ENCODE results near the gene FCN1.

FCN1 gene

DNA sequence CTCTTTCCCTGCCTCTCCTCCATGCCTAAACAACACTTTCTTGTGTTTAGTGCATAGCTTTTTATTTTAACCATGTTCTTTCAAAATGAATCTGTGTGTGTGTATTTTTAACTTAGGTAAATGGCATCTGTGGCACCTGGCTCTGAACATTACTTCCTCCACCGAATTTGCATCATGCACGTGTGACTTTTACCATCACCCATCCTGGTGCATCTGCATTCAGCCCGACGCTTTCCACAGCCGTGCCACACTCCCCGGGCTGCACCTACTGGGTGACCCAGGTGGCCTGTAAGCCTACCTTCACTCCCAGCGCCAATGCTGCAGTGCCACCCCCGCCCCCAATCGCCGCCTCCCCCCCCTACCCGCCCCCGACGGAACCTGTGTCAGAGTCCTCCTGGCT lies 12.7 kb upstream of the FCN1 start:
- no peak overlapping the region for H3K27ac ChIP-seq (ENCODE audit: low read depth, low read length)
- no peaks in the 10 kb centered on the region for H3K9me3 ChIP-seq (ENCODE audit: control insufficient read depth in 5 of 5, low read length in 5 of 5)
- H3K4me1 ChIP-seq (ENCODE audit: control insufficient read depth in 5 of 5, insufficient read depth in 5 of 5, low read length in 5 of 5), result peaks cover 0 to 47% (median 18%) of the 10 kb centered on the region in 5 donors
- peaks cover 0 to 13% (median 4%) of the 10 kb centered on the region in 5 donors for H3K27me3 ChIP-seq (ENCODE audit: control insufficient read depth in 5 of 5, insufficient read depth in 4 of 5, low read length in 5 of 5)
- H3K9ac ChIP-seq (ENCODE audit: low read length in 5 of 5), result no peak overlapping the region
- H3K4me3 ChIP-seq (ENCODE audit: low read depth in 1 of 5, low read length in 5 of 5), result no peak overlapping the region
- H3K36me3 ChIP-seq (ENCODE audit: control insufficient read depth in 5 of 5, insufficient read depth in 5 of 5, low read length in 5 of 5), result no peaks in the 10 kb centered on the region

DNA sequence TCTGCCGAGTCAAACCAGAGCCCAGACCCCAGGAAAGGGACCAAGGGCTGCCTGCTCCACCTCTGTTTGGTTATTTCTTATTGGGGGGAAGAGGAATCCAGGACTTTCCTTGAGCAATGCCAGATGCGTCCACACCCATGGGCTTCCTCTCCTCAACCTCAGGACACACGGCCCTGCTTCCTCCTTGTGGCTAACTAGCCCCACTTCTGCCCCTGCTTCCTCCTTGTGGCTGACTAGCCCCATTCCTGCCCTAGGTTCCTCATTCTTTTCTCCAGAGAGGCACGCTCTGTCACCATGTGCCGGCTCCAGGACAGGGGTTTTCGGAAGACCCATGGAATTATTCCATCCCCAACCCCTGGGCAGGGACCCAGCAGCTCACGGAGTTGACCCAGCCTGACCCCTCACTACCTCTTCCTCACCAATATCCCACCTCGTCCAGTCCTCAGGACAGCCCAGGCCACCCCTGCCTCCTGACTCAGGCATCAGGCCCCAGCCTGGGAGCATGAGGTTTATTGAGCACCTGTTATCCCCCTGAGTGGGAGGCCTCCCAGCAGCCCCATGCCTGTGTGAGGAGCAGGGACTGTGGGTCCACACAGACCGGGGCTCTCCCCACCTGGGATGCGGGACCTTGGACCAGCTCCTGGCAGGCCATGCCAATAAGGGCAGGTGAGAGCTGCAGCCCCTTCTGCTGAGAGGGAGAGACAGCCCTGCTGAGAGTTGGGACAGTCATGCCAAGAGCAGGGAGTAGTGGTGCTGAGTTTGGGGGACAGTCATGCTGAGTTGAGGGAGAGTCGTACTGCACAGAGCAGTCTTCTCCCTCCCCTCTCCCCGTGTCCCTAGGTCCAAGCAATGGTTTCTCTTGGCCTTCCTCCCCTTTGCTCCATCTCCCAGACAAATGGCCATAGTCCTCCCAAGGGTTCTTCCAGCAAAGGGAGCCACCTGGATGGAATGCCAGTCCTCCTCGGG lies 11.8 kb upstream of the FCN1 start:
- H3K9me3 ChIP-seq (ENCODE audit: control insufficient read depth in 5 of 5, low read length in 5 of 5), result no peaks in the 10 kb centered on the region
- H3K36me3 ChIP-seq (ENCODE audit: control insufficient read depth in 5 of 5, insufficient read depth in 5 of 5, low read length in 5 of 5), result no peaks in the 10 kb centered on the region
- no peak overlapping the region for H3K9ac ChIP-seq (ENCODE audit: low read length in 5 of 5)
- peaks cover 0 to 13% (median 4%) of the 10 kb centered on the region in 5 donors for H3K27me3 ChIP-seq (ENCODE audit: control insufficient read depth in 5 of 5, insufficient read depth in 4 of 5, low read length in 5 of 5)
- no peak overlapping the region for H3K27ac ChIP-seq (ENCODE audit: low read depth, low read length)
- peaks cover 0 to 39% (median 18%) of the 10 kb centered on the region in 5 donors for H3K4me1 ChIP-seq (ENCODE audit: control insufficient read depth in 5 of 5, insufficient read depth in 5 of 5, low read length in 5 of 5)
- peak overlapping the region in 2 of 5 donors; percentile 5 to 7 for H3K4me3 ChIP-seq (ENCODE audit: low read depth in 1 of 5, low read length in 5 of 5)

DNA sequence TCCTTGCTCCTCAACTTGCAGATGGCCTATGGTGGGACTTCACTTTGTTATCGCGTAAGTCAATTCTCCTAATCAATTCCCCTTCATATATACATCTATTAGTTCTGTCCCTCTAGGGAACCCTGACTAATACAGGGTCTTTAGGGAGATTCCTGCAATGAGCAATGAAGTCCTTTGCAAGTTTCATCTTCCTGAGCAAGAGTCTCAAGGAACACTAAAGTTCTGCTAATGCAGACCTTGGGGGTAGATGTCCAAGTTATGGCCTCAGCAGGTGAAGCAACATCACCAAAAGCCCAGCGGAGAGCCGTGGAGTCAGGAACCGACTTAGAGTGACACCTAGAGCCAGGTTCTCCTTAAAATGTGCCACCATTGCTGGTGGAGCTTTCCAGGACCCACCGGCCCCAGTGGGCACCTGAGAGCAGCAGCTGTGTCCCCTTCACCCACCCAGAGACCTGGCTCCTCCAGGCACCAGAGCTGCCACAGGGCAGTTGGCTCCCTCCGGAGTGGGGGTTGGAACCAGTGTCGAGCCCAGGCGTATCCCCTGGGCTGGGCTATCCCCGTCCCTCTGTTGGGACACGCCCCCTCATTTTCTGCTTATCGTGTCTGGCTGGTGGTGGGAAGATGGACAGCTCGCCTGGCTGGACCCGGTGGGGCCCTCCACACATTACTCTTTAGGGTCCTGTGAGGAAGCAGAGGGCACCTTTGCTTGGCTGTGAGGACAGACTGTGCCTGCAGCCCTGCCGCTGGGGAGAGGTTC lies 10.9 kb upstream of the FCN1 start:
- Histone ChIP-seq H3K36me3 (ENCODE audit: control insufficient read depth in 5 of 5, insufficient read depth in 5 of 5, low read length in 5 of 5) (no peaks in the 10 kb centered on the region), H3K9me3 (ENCODE audit: control insufficient read depth in 5 of 5, low read length in 5 of 5) (no peaks in the 10 kb centered on the region), H3K27me3 (ENCODE audit: control insufficient read depth in 5 of 5, insufficient read depth in 4 of 5, low read length in 5 of 5) (peaks cover 0 to 12% (median 4%) of the 10 kb centered on the region in 5 donors), H3K9ac (ENCODE audit: low read length in 5 of 5) (no peak overlapping the region), H3K27ac (ENCODE audit: low read depth, low read length) (no peak overlapping the region), H3K4me1 (ENCODE audit: control insufficient read depth in 5 of 5, insufficient read depth in 5 of 5, low read length in 5 of 5) (peaks cover 0 to 36% (median 14%) of the 10 kb centered on the region in 5 donors), H3K4me3 (ENCODE audit: low read depth in 1 of 5, low read length in 5 of 5) (peak overlapping the region in 2 of 5 donors; percentile 5 to 7)

DNA sequence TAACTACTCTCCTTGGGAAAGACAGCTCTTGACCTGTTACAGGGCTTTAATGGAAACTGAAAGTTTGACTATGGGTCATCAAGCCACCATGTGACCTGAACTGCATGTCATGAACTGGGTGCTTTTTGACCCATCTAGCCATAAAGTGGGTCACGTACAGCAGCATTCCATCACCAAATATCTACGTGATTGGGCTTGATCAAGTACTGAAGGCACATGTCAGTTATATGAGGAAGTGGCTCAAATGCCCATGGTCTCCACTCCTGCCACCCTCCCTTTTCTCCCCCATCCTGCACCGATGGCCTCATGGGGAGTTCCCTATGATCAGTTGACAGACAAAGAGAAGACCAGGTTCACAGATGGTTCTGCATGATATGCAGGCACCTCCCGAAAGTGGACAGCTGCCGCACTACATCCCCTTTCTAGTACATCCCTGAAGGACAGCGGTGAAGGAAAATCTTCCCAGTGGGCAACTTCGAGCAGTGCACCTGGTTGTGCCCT lies 7.3 kb upstream of the FCN1 start:
- Histone ChIP-seq H3K36me3 (ENCODE audit: control insufficient read depth in 5 of 5, insufficient read depth in 5 of 5, low read length in 5 of 5) (no peaks in the 10 kb centered on the region), H3K27ac (ENCODE audit: low read depth, low read length) (no peak overlapping the region)

DNA sequence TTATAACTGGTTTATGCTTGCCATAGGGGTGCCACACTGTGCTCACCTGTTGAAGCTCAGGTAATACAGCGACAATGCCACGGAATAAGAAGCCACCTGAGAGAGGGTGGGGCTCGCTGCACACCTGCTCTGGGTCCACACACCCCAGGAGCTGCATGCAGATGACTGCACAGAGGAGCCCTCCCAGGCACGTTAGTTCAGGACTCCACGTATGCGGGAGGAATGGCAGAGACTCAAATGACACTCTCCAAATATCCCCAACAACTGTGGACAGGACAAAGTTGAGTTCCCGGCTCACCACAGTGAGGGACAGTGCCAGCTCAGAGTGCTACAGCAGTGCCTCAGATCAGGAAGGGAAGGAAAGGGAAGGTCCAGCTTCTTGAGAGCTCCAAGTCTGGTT lies 5.8 kb upstream of the FCN1 start:
- Histone ChIP-seq H3K27ac (ENCODE audit: low read depth, low read length) (no peak overlapping the region), H3K36me3 (ENCODE audit: control insufficient read depth in 5 of 5, insufficient read depth in 5 of 5, low read length in 5 of 5) (no peaks in the 10 kb centered on the region), H3K27me3 (ENCODE audit: control insufficient read depth in 5 of 5, insufficient read depth in 4 of 5, low read length in 5 of 5) (no peaks in the 10 kb centered on the region), H3K9me3 (ENCODE audit: control insufficient read depth in 5 of 5, low read length in 5 of 5) (peaks cover 0 to 4% (median 3%) of the 10 kb centered on the region in 5 donors), H3K4me1 (ENCODE audit: control insufficient read depth in 5 of 5, insufficient read depth in 5 of 5, low read length in 5 of 5) (peaks cover 0 to 26% (median 5%) of the 10 kb centered on the region in 5 donors), H3K9ac (ENCODE audit: low read length in 5 of 5) (no peak overlapping the region), H3K4me3 (ENCODE audit: low read depth in 1 of 5, low read length in 5 of 5) (no peak overlapping the region)

More for the DNA sequence above, 7.3 kb upstream of the FCN1 start:
- Histone ChIP-seq H3K9ac (ENCODE audit: low read length in 5 of 5) (no peak overlapping the region), H3K27me3 (ENCODE audit: control insufficient read depth in 5 of 5, insufficient read depth in 4 of 5, low read length in 5 of 5) (peaks cover 0 to 9% (median 0%) of the 10 kb centered on the region in 5 donors), H3K4me3 (ENCODE audit: low read depth in 1 of 5, low read length in 5 of 5) (no peak overlapping the region), H3K4me1 (ENCODE audit: control insufficient read depth in 5 of 5, insufficient read depth in 5 of 5, low read length in 5 of 5) (peaks cover 0 to 39% (median 20%) of the 10 kb centered on the region in 5 donors), H3K9me3 (ENCODE audit: control insufficient read depth in 5 of 5, low read length in 5 of 5) (no peaks in the 10 kb centered on the region)

DNA sequence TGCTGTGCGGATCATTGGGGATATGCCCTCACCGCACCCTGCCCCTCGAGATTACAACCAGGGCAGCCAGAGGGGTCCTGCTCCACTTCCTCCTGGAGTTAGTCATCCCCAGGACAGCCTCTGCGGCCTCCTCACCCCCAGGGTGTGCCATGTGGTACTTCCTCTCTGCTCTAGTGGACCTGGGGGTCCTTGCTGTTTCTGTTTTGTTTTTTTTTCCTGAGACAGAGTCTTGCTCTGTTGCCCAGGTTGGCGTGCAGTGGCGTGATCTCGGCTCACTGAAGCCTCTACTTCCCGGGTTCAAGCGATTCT lies 5.2 kb upstream of the FCN1 start:
- Histone ChIP-seq H3K4me1 (ENCODE audit: control insufficient read depth in 5 of 5, insufficient read depth in 5 of 5, low read length in 5 of 5) (peaks cover 0 to 23% (median 7%) of the 10 kb centered on the region in 5 donors), H3K27me3 (ENCODE audit: control insufficient read depth in 5 of 5, insufficient read depth in 4 of 5, low read length in 5 of 5) (no peaks in the 10 kb centered on the region), H3K9ac (ENCODE audit: low read length in 5 of 5) (no peak overlapping the region), H3K9me3 (ENCODE audit: control insufficient read depth in 5 of 5, low read length in 5 of 5) (peaks cover 0 to 4% (median 3%) of the 10 kb centered on the region in 5 donors), H3K36me3 (ENCODE audit: control insufficient read depth in 5 of 5, insufficient read depth in 5 of 5, low read length in 5 of 5) (no peaks in the 10 kb centered on the region), H3K27ac (ENCODE audit: low read depth, low read length) (no peak overlapping the region), H3K4me3 (ENCODE audit: low read depth in 1 of 5, low read length in 5 of 5) (no peak overlapping the region)

DNA sequence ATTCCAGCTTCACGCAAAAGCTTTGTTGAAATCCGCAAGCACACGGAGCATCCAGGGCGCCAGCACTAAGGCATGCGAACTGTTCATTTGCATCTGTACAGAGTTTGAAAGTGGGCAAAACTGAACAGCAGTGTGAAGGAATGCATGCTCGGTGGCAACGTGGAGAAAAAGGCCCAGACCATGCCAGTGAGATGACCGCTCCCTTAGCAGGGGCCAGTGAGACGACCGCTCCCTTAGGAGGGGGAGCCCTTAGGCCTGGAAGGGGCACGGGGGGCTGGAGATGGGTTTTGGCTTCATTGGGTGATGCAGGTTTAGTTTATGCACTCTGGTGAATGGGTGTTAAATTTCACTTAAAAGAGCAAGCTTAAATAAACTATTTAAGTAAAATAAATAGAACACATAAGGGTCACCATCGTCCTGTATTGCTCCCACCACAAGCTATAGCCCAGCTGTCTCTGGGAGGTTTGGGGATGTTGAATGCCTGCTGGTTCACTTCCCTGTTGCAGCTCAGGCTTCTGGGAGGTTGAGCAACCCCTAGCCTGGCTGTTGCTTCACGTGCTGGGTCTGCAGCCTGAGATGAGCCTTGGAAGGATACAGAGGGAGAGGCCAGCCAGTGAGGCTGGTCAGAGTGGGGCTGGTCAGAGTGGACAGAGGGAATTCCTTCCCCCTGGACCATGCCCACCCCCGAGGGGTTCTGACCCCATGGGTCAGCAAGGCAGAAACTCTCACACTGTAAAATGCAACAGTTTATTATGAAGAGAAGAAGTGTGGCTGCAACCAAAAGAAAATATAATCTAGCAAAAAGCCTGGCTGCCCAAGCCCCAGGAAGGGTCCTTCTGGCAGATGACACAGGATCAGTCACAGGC lies 4.6 kb upstream of the FCN1 start:
- Histone ChIP-seq H3K36me3 (ENCODE audit: control insufficient read depth in 5 of 5, insufficient read depth in 5 of 5, low read length in 5 of 5) (no peaks in the 10 kb centered on the region), H3K9me3 (ENCODE audit: control insufficient read depth in 5 of 5, low read length in 5 of 5) (peaks cover 0 to 4% (median 3%) of the 10 kb centered on the region in 5 donors), H3K27me3 (ENCODE audit: control insufficient read depth in 5 of 5, insufficient read depth in 4 of 5, low read length in 5 of 5) (no peaks in the 10 kb centered on the region), H3K4me3 (ENCODE audit: low read depth in 1 of 5, low read length in 5 of 5) (no peak overlapping the region), H3K27ac (ENCODE audit: low read depth, low read length) (no peak overlapping the region), H3K4me1 (ENCODE audit: control insufficient read depth in 5 of 5, insufficient read depth in 5 of 5, low read length in 5 of 5) (peaks cover 2 to 29% (median 13%) of the 10 kb centered on the region in 5 donors), H3K9ac (ENCODE audit: low read length in 5 of 5) (no peak overlapping the region)

DNA sequence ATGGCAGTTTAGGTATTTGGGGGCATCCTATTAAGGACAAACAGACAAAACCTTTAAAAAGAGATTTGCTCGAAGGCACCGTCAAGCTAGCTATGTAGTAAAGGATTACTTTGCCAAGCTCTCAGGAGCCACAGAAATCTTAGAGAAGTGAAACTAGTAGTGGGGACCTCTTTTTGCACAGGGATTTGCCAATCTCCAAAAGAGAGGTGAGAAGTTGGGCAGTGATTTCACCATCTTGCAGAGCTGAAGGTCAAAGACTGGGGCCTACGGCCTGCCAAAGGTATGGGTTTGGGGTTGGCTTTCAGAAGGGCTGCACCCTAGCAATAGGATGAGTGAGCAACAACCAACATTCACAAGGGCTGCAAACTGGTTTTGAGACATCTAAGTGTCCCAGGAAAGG lies 1.6 kb upstream of the FCN1 start:
- Histone ChIP-seq H3K36me3 (ENCODE audit: control insufficient read depth in 5 of 5, insufficient read depth in 5 of 5, low read length in 5 of 5) (no peaks in the 10 kb centered on the region), H3K4me1 (ENCODE audit: control insufficient read depth in 5 of 5, insufficient read depth in 5 of 5, low read length in 5 of 5) (peaks cover 2 to 29% (median 14%) of the 10 kb centered on the region in 5 donors), H3K9ac (ENCODE audit: low read length in 5 of 5) (no peak overlapping the region), H3K27me3 (ENCODE audit: control insufficient read depth in 5 of 5, insufficient read depth in 4 of 5, low read length in 5 of 5) (peaks cover 0 to 3% (median 0%) of the 10 kb centered on the region in 5 donors), H3K27ac (ENCODE audit: low read depth, low read length) (no peak overlapping the region), H3K4me3 (ENCODE audit: low read depth in 1 of 5, low read length in 5 of 5) (no peak overlapping the region), H3K9me3 (ENCODE audit: control insufficient read depth in 5 of 5, low read length in 5 of 5) (peaks cover 0 to 4% (median 3%) of the 10 kb centered on the region in 5 donors)

DNA sequence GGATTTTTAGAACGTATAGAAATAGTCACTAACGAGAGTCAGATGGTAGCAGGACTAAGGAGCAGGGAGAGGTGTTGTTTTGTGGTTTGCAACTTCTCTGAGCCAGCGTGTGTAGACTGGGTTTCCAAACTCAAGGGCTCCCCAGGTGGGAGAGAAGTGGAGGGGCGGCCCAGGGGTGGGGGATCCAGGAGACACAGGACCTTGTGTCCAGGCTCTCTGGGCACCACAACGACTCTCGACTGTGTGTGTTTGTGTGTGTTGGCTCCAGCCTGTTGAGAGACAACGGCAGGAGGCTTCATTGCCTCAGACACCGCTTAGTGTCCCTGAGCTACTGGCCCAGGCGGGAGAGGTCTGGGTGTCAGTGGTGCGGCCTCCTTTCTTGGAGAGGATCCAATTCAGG lies 934 bp upstream of the FCN1 start:
- Histone ChIP-seq H3K27ac (ENCODE audit: low read depth, low read length) (no peak overlapping the region), H3K4me1 (ENCODE audit: control insufficient read depth in 5 of 5, insufficient read depth in 5 of 5, low read length in 5 of 5) (peaks cover 2 to 28% (median 14%) of the 10 kb centered on the region in 5 donors), H3K9ac (ENCODE audit: low read length in 5 of 5) (no peak overlapping the region), H3K36me3 (ENCODE audit: control insufficient read depth in 5 of 5, insufficient read depth in 5 of 5, low read length in 5 of 5) (no peaks in the 10 kb centered on the region), H3K9me3 (ENCODE audit: control insufficient read depth in 5 of 5, low read length in 5 of 5) (peaks cover 0 to 4% (median 3%) of the 10 kb centered on the region in 5 donors), H3K4me3 (ENCODE audit: low read depth in 1 of 5, low read length in 5 of 5) (no peak overlapping the region), H3K27me3 (ENCODE audit: control insufficient read depth in 5 of 5, insufficient read depth in 4 of 5, low read length in 5 of 5) (peaks cover 0 to 3% (median 0%) of the 10 kb centered on the region in 5 donors)
